Upper lobe of left lung (tissue), 4 donors: ENCODE measurements around the gene PTPN12.
A peak's percentile ranks its signal among the peaks of the same experiment; 100 is the strongest.

Source experiments
- CTCF ChIP-seq, 6 experiments: fragments of 450-650 bp in 4 of 6; fragments of 200-600 bp in 2 of 6; sonication (generic) in 2 of 6; IDR thresholded peaks; one replicate each; pipeline ENCODE4 v1.5.1; 2016 to 2019; ENCODE audit warnings: antibody characterized with exemption in 6 of 6
- EP300 ChIP-seq, 4 donors: sonication (generic); formaldehyde crosslinking; IDR thresholded peaks; one replicate each; pipeline ENCODE4 v1.5.1; 2017; ENCODE audit warnings: antibody characterized with exemption in 4 of 4, control low read depth in 2 of 4
- POLR2A ChIP-seq, 4 donors: fragments of 450-650 bp; IDR thresholded peaks; one replicate each; pipeline ENCODE4 v1.5.1; 2016 to 2017; ENCODE audit warnings: antibody characterized with exemption in 4 of 4, mild to moderate bottlenecking in 2 of 4
- POLR2AphosphoS5 ChIP-seq, 2 donors: sonication (generic); formaldehyde crosslinking; IDR thresholded peaks; one replicate each; pipeline ENCODE4 v1.5.1; 2017; ENCODE audit warnings: antibody characterized with exemption in 2 of 2

- TF ChIP-seq CTCF (IDR thresholded peaks at IDR 0.05): peak; percentile 15 to 70 (median 58)
- no peak for TF ChIP-seq POLR2A (IDR thresholded peaks at IDR 0.05)
- TF ChIP-seq POLR2AphosphoS5 (IDR thresholded peaks at IDR 0.05): no peak
- TF ChIP-seq EP300 (IDR thresholded peaks at IDR 0.05): no peak
Observed at GRCh38 chr7:77651575-77652162, 114.6 kb downstream of the PTPN12 start.
